A172 (cell line): Measurements from ENCODE around the gene DYNC1H1. TPM values are rescaled to one million over a fixed set of nuclear protein-coding genes. Genes with fewer than 3 reads are reported as not detected.

ENCODE experiments used
- DNase-seq: peaks from one replicate; pipeline ENCODE4 v3.0.0-alpha.2; 2015; ENCODE audit warnings: low spot score
- total RNA-seq: library from RNA; depleted of rRNA; stranded (reverse); fragments of >200 nt; shearing (Covaris generic); gene quantifications from 2 replicates; pipeline ENCODE4 v1.2.3, GENCODE V29; 2014; rRNA removed

The DYNC1H1 gene
- total RNA-seq, 1 experiment from 2014 or later: 340 TPM

- DNase-seq: no peak
Observed at GRCh38 chr14:102088012-102088792, 123.8 kb downstream of the DYNC1H1 start.

- DNase-seq: no peak
Observed at GRCh38 chr14:102089621-102090343, 125.4 kb downstream of the DYNC1H1 start.

- no peak for DNase-seq
Observed at GRCh38 chr14:102090713-102091112, 126.3 kb downstream of the DYNC1H1 start.

- no peak for DNase-seq
Observed at GRCh38 chr14:102092806-102093205, 128.4 kb downstream of the DYNC1H1 start.

- DNase-seq: no peak
Observed at GRCh38 chr14:102094101-102094500, 129.7 kb downstream of the DYNC1H1 start.

- no peak for DNase-seq
Observed at GRCh38 chr14:102095231-102095870, 131.0 kb downstream of the DYNC1H1 start.

- no peak for DNase-seq
Observed at GRCh38 chr14:102095871-102096568, 131.6 kb downstream of the DYNC1H1 start.

DNA sequence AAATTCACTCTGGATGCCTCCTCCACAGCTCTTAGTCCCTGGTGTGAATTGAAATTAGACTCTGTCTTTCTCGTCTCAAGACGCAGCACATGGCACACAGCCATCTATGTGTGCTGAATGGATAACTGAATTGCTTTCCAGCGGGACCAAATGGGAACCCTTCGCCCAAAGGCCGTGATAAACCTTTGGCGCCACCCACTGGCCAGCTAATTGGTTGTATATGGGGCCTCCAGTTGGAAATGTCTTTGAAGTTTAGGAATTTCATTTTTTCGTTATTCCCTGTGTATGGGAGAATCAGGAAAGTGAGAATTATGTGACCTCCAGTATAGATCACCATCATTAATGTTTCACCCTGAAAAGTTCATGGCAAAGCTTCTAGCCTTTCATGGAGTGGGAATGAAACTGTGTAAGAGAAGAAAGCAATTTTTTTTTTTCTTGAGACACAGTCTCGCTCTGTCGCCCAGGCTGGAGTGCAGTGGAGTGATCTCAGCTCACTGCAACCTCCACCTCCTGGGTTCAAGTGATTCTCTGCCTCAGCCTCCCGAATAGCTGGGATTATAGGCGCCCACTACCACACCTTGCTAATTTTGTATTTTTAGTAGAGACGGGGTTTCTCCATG is 132.3 kb downstream of the DYNC1H1 start:
- DNase-seq: peak; percentile 62

- no peak for DNase-seq
Observed at GRCh38 chr14:102097441-102098135, 133.2 kb downstream of the DYNC1H1 start.

- no peak for DNase-seq
Observed at GRCh38 chr14:102103062-102103695, 138.8 kb downstream of the DYNC1H1 start.

DNA sequence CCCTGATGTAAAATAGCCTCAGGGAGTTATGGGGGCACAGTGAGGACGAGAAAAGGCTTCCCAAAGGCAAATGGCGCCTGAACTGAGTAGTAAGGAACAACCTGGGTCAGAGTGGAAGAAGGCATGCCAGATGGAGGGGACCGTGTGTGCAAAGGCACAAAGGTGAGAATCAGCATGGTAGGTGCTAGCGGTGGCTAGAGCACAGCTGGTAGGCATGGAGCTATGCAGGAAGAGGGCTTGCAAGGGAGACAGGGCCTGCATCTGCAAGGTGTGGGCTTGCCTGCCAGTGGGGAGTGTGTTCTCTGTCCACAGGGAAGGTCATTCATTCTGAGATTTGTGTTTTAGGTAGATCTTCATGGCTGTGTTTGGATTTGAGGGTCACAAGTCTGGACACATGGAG is 141.0 kb downstream of the DYNC1H1 start:
- no peak for DNase-seq

Other genes starting within 250 kb of the DYNC1H1 start
- 87.4 and 106 TPM in 2 replicates for gene PPP2R5C, start 202.9 kb upstream of the DYNC1H1 start, total RNA-seq
- 404 and 642 TPM in 2 replicates for gene HSP90AA1, start 122.5 kb downstream of the DYNC1H1 start, total RNA-seq
- 10.9 and 14.8 TPM in 2 replicates for gene WDR20, start 175.3 kb downstream of the DYNC1H1 start, total RNA-seq